Lower leg skin (tissue), 3 donors: ENCODE measurements around the gene BRD3.

ENCODE experiments used
- POLR2A ChIP-seq, 2 donors: fragments of 450-650 bp; IDR thresholded peaks; one replicate each; pipeline ENCODE4 v1.6.1; 2016 to 2017; ENCODE audit warnings: antibody characterized with exemption in 2 of 2, mild to moderate bottlenecking in 1 of 2, moderate library complexity in 1 of 2
- TF ChIP-seq, protein P1 (sequence below), 3 donors: fragments of 450-650 bp; IDR thresholded peaks; one replicate each; pipeline ENCODE4 v1.5.1; 2016; ENCODE audit warnings: antibody characterized with exemption in 3 of 3, mild to moderate bottlenecking in 3 of 3, moderate library complexity in 2 of 3

DNA sequence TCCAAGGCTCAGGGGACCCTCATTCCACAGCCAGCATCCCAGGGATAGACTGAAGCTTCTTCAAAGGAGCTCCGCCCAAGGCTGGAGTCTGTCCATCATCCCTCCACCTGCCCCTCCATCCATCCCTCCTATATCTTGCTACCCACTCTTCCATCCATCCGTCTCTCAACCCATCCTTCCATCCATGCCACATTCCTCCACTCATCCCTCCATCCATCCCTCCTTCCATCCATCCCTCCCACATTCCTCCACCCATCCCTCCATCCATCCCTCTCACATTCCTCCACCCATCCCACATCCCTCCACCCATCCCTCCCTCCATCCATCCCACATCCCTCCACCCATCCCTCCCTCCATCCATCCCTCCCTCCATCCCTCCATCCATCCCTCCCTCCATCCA lies 70.2 kb downstream of the BRD3 start:
- TF ChIP-seq, protein P1, sequence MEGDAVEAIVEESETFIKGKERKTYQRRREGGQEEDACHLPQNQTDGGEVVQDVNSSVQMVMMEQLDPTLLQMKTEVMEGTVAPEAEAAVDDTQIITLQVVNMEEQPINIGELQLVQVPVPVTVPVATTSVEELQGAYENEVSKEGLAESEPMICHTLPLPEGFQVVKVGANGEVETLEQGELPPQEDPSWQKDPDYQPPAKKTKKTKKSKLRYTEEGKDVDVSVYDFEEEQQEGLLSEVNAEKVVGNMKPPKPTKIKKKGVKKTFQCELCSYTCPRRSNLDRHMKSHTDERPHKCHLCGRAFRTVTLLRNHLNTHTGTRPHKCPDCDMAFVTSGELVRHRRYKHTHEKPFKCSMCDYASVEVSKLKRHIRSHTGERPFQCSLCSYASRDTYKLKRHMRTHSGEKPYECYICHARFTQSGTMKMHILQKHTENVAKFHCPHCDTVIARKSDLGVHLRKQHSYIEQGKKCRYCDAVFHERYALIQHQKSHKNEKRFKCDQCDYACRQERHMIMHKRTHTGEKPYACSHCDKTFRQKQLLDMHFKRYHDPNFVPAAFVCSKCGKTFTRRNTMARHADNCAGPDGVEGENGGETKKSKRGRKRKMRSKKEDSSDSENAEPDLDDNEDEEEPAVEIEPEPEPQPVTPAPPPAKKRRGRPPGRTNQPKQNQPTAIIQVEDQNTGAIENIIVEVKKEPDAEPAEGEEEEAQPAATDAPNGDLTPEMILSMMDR (IDR thresholded peaks at IDR 0.05) = no peak
- no peak for TF ChIP-seq POLR2A (IDR thresholded peaks at IDR 0.05)
